ENCODE data around the gene LOC128125822.

DNA sequence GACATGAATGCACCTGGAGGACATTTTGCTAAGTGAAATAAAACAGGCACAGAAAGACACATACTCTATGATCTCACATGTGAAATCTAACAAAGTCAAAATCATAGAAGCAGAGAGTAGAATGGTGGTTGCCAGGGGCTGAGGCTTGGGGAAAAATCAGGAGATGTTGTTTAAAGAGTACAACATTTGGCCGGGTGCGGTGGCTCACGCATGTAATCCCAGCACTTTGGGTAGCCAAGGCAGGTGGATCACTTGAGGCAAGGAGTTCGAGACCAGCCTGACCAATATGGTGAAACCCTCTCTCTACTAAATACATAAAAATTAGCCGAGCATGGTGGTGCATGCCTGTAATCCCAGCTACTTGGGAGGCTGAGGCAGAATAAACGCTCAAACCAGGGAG lies 26.0 kb upstream of the LOC128125822 start:
- TF ChIP-seq, protein P1, sequence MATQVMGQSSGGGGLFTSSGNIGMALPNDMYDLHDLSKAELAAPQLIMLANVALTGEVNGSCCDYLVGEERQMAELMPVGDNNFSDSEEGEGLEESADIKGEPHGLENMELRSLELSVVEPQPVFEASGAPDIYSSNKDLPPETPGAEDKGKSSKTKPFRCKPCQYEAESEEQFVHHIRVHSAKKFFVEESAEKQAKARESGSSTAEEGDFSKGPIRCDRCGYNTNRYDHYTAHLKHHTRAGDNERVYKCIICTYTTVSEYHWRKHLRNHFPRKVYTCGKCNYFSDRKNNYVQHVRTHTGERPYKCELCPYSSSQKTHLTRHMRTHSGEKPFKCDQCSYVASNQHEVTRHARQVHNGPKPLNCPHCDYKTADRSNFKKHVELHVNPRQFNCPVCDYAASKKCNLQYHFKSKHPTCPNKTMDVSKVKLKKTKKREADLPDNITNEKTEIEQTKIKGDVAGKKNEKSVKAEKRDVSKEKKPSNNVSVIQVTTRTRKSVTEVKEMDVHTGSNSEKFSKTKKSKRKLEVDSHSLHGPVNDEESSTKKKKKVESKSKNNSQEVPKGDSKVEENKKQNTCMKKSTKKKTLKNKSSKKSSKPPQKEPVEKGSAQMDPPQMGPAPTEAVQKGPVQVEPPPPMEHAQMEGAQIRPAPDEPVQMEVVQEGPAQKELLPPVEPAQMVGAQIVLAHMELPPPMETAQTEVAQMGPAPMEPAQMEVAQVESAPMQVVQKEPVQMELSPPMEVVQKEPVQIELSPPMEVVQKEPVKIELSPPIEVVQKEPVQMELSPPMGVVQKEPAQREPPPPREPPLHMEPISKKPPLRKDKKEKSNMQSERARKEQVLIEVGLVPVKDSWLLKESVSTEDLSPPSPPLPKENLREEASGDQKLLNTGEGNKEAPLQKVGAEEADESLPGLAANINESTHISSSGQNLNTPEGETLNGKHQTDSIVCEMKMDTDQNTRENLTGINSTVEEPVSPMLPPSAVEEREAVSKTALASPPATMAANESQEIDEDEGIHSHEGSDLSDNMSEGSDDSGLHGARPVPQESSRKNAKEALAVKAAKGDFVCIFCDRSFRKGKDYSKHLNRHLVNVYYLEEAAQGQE (IDR thresholded peaks at IDR 0.05; ENCODE audit: borderline replicate concordance): no peak
- TF ChIP-seq, protein P2, sequence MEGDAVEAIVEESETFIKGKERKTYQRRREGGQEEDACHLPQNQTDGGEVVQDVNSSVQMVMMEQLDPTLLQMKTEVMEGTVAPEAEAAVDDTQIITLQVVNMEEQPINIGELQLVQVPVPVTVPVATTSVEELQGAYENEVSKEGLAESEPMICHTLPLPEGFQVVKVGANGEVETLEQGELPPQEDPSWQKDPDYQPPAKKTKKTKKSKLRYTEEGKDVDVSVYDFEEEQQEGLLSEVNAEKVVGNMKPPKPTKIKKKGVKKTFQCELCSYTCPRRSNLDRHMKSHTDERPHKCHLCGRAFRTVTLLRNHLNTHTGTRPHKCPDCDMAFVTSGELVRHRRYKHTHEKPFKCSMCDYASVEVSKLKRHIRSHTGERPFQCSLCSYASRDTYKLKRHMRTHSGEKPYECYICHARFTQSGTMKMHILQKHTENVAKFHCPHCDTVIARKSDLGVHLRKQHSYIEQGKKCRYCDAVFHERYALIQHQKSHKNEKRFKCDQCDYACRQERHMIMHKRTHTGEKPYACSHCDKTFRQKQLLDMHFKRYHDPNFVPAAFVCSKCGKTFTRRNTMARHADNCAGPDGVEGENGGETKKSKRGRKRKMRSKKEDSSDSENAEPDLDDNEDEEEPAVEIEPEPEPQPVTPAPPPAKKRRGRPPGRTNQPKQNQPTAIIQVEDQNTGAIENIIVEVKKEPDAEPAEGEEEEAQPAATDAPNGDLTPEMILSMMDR (IDR thresholded peaks at IDR 0.05; ENCODE audit: poor library complexity, severe bottlenecking): no peak
- TF ChIP-seq EZH2 (IDR thresholded peaks at IDR 0.05; ENCODE audit: borderline replicate concordance, insufficient read depth, low read length, poor library complexity, severe bottlenecking) (no peak), POLR2AphosphoS5 (IDR thresholded peaks at IDR 0.05) (no peak), EP300 (conservative IDR thresholded peaks at IDR 0.05; ENCODE audit: poor library complexity, severe bottlenecking) (no peak), MXI1 (conservative IDR thresholded peaks at IDR 0.05; ENCODE audit: poor library complexity, severe bottlenecking) (no peak), RAD21 (conservative IDR thresholded peaks at IDR 0.05) (no peak), TAF1 (IDR thresholded peaks at IDR 0.05; ENCODE audit: low read depth) (no peak)

Data from neural cell (in vitro differentiated cells).